HepG2 (cell line): ENCODE measurements around the gene OPRD1. TPM values are rescaled to one million over a fixed set of nuclear protein-coding genes. Genes with fewer than 3 reads are reported as not detected.
"Not testable (repeated sequence)": the region's sequence is repeated elsewhere in the genome, so short reads cannot be mapped to it uniquely, and the experiment has no call there.

Experiments
- ATAC-seq: fragments of 200-7000 bp; cut with Tn5 transposase; 3 replicates; pipeline ENCODE4 v1.9.1; 2020; ENCODE audit warnings: mild to moderate bottlenecking, moderate library complexity
- BruUV-seq: library from RNA; stranded (reverse); fragments of 400-500 nt; replicated peaks from 2 replicates; lab custom pipeline; 2021; lab: Mats Ljungman, UMichigan
- CTCF ChIA-PET: fragments of 300-600 bp; formaldehyde crosslinking; extraction: SDS; loops from one replicate; lab custom pipeline; 2021; ENCODE audit warnings: low total read pairs, inconsistent platforms, low intra/inter-chr PET ratio; lab: Yijun Ruan, JAX
- POLR2A ChIA-PET: fragments of 350-600 bp; sonication (Branson Sonifier 250); formaldehyde crosslinking; loops from one replicate; lab custom pipeline; 2020; ENCODE audit warnings: antibody characterized with exemption, inconsistent platforms; lab: Yijun Ruan, JAX
- DNase-seq: peaks from one replicate; pipeline ENCODE4 v3.0.0-alpha.2; 2015; ENCODE audit warnings: low spot score
- FAIRE-seq: peaks from 3 replicates; lab custom pipeline; 2011; peaks lifted over from hg19 to GRCh38; lab: Jason Lieb, UNC
- H2AFZ ChIP-seq: one replicate; pipeline ENCODE4 v1.6.1; 2011; ENCODE audit warnings: low read length, inconsistent platforms
- H3K27ac ChIP-seq: fragments of 300-600 bp; 3 replicates; pipeline ENCODE4 v1.8.0; 2011; ENCODE audit warnings: mixed run types, mild to moderate bottlenecking, mixed read lengths, low read length, inconsistent platforms; ENCODE audit not compliant: insufficient read depth; ENCODE audit errors: extremely low read length
- H3K27me3 ChIP-seq, 2 experiments: fragments of 200-600 bp in 1 of 2; 2 replicates in 1 of 2; 3 replicates in 1 of 2; pipeline versions ENCODE4 v1.6.0 to v1.8.0; 2011; ENCODE audit warnings: low read length in 2 of 2, mild to moderate bottlenecking in 2 of 2, moderate library complexity in 2 of 2, inconsistent platforms in 1 of 2; ENCODE audit not compliant: insufficient read depth in 2 of 2, control insufficient read depth in 1 of 2
- H3K36me3 ChIP-seq, 2 experiments: fragments of 200-600 bp in 1 of 2; replicated peaks in 1 of 2; 2 replicates in 1 of 2; 3 replicates in 1 of 2; pipeline versions ENCODE4 v1.5.1 to v1.8.0; 2011; ENCODE audit warnings: low read length in 2 of 2, inconsistent platforms in 1 of 2; ENCODE audit not compliant: insufficient read depth in 2 of 2, control insufficient read depth in 1 of 2
- H3K4me1 ChIP-seq: 2 replicates; pipeline ENCODE4 v1.5.1; 2012; ENCODE audit warnings: low read length, inconsistent platforms; ENCODE audit not compliant: insufficient read depth
- H3K4me2 ChIP-seq: 2 replicates; pipeline ENCODE4 v1.6.0; 2011; ENCODE audit warnings: low read depth, low read length, inconsistent platforms
- H3K4me3 ChIP-seq, 3 experiments: fragments of 200-600 bp in 1 of 3; sonication (generic), shearing (Covaris generic) in 1 of 3; replicated peaks in 1 of 3; 2 replicates each; pipeline ENCODE4 v1.5.1; 2011 to 2016; ENCODE audit warnings: low read length in 3 of 3, inconsistent platforms in 2 of 3, low read depth in 2 of 3, mild to moderate bottlenecking in 2 of 3, control low read depth in 1 of 3, mixed read lengths in 1 of 3; ENCODE audit not compliant: insufficient read depth in 1 of 3
- H3K79me2 ChIP-seq: one replicate; pipeline ENCODE4 v1.6.1; 2011; ENCODE audit warnings: low read length, inconsistent platforms; ENCODE audit not compliant: insufficient read depth
- H3K9ac ChIP-seq: 2 replicates; pipeline ENCODE4 v1.6.0; 2011; ENCODE audit warnings: mild to moderate bottlenecking, low read depth, low read length, inconsistent platforms; ENCODE audit not compliant: insufficient read depth
- H3K9me3 ChIP-seq: 2 replicates; pipeline ENCODE4 v1.5.1; 2012; ENCODE audit warnings: mild to moderate bottlenecking, low read length
- H4K20me1 ChIP-seq: 2 replicates; pipeline ENCODE4 v1.6.0; 2011; ENCODE audit warnings: inconsistent platforms, mild to moderate bottlenecking, low read length, moderate library complexity; ENCODE audit not compliant: insufficient read depth
- HMGA1 ChIP-seq: sonication (generic); formaldehyde crosslinking; conservative IDR thresholded peaks from 2 replicates; pipeline ENCODE4 v1.4.0; 2020; ENCODE audit warnings: missing genetic modification reagents
- MAFF ChIP-seq: IDR thresholded peaks from 2 replicates; pipeline ENCODE4 v1.6.1; 2011; ENCODE audit warnings: low read depth, low read length, improper control_type of control experiment
- MAFK ChIP-seq, 2 experiments: IDR thresholded peaks in 1 of 2; conservative IDR thresholded peaks in 1 of 2; 2 replicates each; pipeline ENCODE4 v1.6.1; 2011; ENCODE audit warnings: improper control_type of control experiment in 2 of 2, low read length in 2 of 2
- NFYB ChIP-seq: sonication (generic); formaldehyde crosslinking; IDR thresholded peaks from 2 replicates; pipeline ENCODE4 v1.4.0; 2020; ENCODE audit warnings: missing genetic modification reagents
- TBP ChIP-seq: sonication (generic); formaldehyde crosslinking; IDR thresholded peaks from 2 replicates; pipeline ENCODE4 v1.5.0; 2020; ENCODE audit warnings: missing genetic modification reagents
- ZFP1 ChIP-seq: IDR thresholded peaks from 2 replicates; pipeline ENCODE4 v1.6.1; 2016
- ZMAT3 ChIP-seq: sonication (generic); formaldehyde crosslinking; conservative IDR thresholded peaks from 2 replicates; pipeline ENCODE4 v1.7.0; 2021; ENCODE audit warnings: missing genetic modification reagents
- ZNF713 ChIP-seq: sonication (generic); formaldehyde crosslinking; IDR thresholded peaks from 2 replicates; pipeline ENCODE4 v1.4.0; 2020; ENCODE audit warnings: mild to moderate bottlenecking, missing genetic modification reagents
- WGBS: methylation state at CpG from one replicate; pipeline ENCODE4 v1.1.6; 2017; ENCODE audit warnings: low lambda C conversion rate; 5-methylcytosine and 5-hydroxymethylcytosine counted together
- in situ Hi-C: cut with HindIII; loops from 2 replicates; pipeline ENCODE4 v1.10.0; 2017; ENCODE audit warnings: low pct_unique_long_range_greater_than_20kb; ENCODE audit not compliant: extremely low pct_ligation_motif_present
- intact Hi-C: fragments of 100-400 bp; cut with micrococcal nuclease; formaldehyde crosslinking; loops from one replicate; pipeline ENCODE4 v1.10.0; 2022; ENCODE audit not compliant: unreplicated experiment
- polyA plus RNA-seq, 8 experiments: library from polyadenylated mRNA; depleted of rRNA in 3 of 8; stranded (reverse) in 7 of 8; unstranded in 1 of 8; fragments of >200 nt; fragmentation: Illumina TruSeq in 4 of 8; extraction: Trizol in 4 of 8; gene quantifications; 2 replicates each; pipeline versions ENCODE4 v1.2.1 to v1.2.3, GENCODE V29; 2011 to 2016; ENCODE audit warnings: low read depth in 4 of 8, missing spikeins in 1 of 8, mixed read lengths in 1 of 8; ENCODE audit not compliant: insufficient read depth in 1 of 8
- total RNA-seq, 5 experiments: library from RNA; depleted of rRNA; stranded (reverse); fragments of >200 nt; fragmentation: Illumina TruSeq; extraction: Trizol; gene quantifications; 2 replicates each; pipeline ENCODE4 v1.2.3, GENCODE V29; 2016; ENCODE audit warnings: low read depth in 1 of 5
- TF ChIP-seq, protein P1 (sequence below): sonication (generic); formaldehyde crosslinking; IDR thresholded peaks from 2 replicates; pipeline ENCODE4 v1.8.1; 2023; ENCODE audit warnings: mild to moderate bottlenecking, missing genetic modification reagents
- TF ChIP-seq, protein P2 (sequence below): sonication (generic); formaldehyde crosslinking; IDR thresholded peaks from 2 replicates; pipeline ENCODE4 v1.4.0; 2020; ENCODE audit warnings: missing genetic modification reagents

OPRD1 gene
- total and polyA plus RNA-seq, 2 of the 13 experiments (the other 11 are each of a cell fraction or from before 2014, with no cell fraction given) = 0.02 to 0.03 TPM

DNA sequence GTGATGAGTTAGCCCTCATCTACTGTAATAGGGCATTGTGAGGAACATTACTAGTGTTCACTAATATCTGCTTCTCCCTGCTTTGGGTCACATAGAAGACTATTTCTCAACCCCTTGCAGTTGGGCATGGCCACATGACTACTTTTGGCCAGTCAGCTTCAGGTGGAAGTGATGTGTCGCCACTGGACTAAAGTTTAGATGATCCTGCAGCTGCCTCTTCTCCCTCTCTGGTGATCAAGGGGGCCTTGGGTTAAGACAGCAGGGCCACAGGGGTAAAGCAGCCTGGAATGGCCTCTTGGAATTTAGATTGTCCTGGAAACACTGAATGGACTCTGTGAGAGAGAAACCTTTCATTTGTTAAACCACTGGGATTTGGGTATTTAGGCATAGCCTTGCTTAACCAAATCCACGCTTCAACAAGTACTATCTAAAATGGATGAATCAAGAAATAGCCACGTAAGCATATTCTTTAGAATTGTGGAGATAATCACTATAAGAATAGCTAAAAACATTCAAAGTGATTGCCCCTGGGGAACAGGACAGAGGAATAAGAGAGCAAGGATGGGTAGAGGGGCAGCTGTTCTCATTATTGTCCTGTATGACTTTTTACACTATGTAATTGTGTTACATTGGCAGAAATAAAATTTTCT is 41.2 kb downstream of the OPRD1 start:
- Histone ChIP-seq H3K4me2 (no peak overlapping the region), H3K9ac (no peak overlapping the region), H3K9me3 (no peaks in the 10 kb centered on the region), H2AFZ (no peak overlapping the region), H3K4me3 (no peak overlapping the region), H3K27ac (no peak overlapping the region), H4K20me1 (no peaks in the 10 kb centered on the region), H3K79me2 (no peaks in the 10 kb centered on the region), H3K4me1 (no peaks in the 10 kb centered on the region), H3K27me3 (peaks cover 3 to 26% of the 10 kb centered on the region in 2 experiments; a peak in 2 of 5 replicates), H3K36me3 (no peaks in the 10 kb centered on the region)
- no peak for ATAC-seq
- in situ Hi-C loops = no loop called here
- ChIA-PET POLR2A (no interaction called here), CTCF (no interaction called here)
- TF ChIP-seq ZFP1 (CRISPR knock-in tag) (no peak), NFYB (CRISPR knock-in tag) (0 out of 2 replicates have a peak, but pooled peaks have one; percentile 29), ZMAT3 (no peak), ZNF713 (CRISPR knock-in tag) (no peak), MAFF (peak; percentile 95), TBP (no peak), MAFK (conservative IDR thresholded peaks at IDR 0.05 in 1 of 2, IDR thresholded peaks at IDR 0.05 in 1 of 2; ENCODE audit: low read length in 2 of 2) (peak; percentile 89 to 94), HMGA1 (CRISPR knock-in tag) (no peak)
- TF ChIP-seq, protein P1, sequence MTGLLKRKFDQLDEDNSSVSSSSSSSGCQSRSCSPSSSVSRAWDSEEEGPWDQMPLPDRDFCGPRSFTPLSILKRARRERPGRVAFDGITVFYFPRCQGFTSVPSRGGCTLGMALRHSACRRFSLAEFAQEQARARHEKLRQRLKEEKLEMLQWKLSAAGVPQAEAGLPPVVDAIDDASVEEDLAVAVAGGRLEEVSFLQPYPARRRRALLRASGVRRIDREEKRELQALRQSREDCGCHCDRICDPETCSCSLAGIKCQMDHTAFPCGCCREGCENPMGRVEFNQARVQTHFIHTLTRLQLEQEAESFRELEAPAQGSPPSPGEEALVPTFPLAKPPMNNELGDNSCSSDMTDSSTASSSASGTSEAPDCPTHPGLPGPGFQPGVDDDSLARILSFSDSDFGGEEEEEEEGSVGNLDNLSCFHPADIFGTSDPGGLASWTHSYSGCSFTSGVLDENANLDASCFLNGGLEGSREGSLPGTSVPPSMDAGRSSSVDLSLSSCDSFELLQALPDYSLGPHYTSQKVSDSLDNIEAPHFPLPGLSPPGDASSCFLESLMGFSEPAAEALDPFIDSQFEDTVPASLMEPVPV (CRISPR knock-in tag) = no peak
- TF ChIP-seq, protein P2, sequence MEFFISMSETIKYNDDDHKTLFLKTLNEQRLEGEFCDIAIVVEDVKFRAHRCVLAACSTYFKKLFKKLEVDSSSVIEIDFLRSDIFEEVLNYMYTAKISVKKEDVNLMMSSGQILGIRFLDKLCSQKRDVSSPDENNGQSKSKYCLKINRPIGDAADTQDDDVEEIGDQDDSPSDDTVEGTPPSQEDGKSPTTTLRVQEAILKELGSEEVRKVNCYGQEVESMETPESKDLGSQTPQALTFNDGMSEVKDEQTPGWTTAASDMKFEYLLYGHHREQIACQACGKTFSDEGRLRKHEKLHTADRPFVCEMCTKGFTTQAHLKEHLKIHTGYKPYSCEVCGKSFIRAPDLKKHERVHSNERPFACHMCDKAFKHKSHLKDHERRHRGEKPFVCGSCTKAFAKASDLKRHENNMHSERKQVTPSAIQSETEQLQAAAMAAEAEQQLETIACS (CRISPR knock-in tag) = no peak
- intact Hi-C loops = no loop called here
- no peak for FAIRE-seq
- no peak for DNase-seq
- WGBS = 23% methylated on average over 3 of the region's 3 CpGs
- no TSS peak for BruUV-seq

DNA sequence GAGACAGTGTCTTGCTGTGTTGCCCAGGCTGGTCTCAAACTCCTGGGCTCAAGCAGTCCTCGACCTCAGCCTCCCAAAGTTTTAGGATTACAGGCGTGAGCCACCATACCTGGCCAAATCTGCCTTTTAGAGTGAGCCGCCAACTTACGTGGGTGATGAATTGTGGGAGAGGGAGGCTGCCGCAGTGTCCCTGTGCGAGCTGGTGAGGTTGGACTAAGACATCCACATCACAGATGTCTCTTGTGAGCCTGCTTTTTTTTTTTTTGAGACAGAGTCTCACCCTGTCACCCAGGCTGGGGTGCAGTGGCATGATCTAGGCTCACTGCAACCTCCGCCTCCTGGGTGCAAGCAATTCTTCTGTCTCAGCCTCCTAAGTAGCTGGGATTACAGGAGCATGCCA is 42.4 kb downstream of the OPRD1 start:
- in situ Hi-C loops, H3K4me2 ChIP-seq, H3K4me1 ChIP-seq, H3K9ac ChIP-seq, POLR2A ChIA-PET, H2AFZ ChIP-seq, intact Hi-C loops, H3K79me2 ChIP-seq, FAIRE-seq, H3K27ac ChIP-seq, H3K36me3 ChIP-seq, H3K9me3 ChIP-seq, CTCF ChIA-PET, H4K20me1 ChIP-seq, DNase-seq, H3K4me3 ChIP-seq, BruUV-seq, ATAC-seq: not testable (repeated sequence)
- 62% methylated on average over 7 of the region's 7 CpGs for WGBS
- peaks cover 3 to 22% of the 10 kb centered on the region in 2 experiments; a peak in 2 of 5 replicates for H3K27me3 ChIP-seq
